GM18505 (cell line): ENCODE data around the gene AGAP1.

Experiments
- ATAC-seq: cut with Tn5 transposase; IDR thresholded peaks from one replicate; pipeline ENCODE4 v1.9.1; 2021; ENCODE audit not compliant: unreplicated experiment
- POLR2A ChIP-seq: IDR thresholded peaks from 4 replicates; pipeline ENCODE4 v1.6.1; 2011; ENCODE audit warnings: borderline replicate concordance; ENCODE audit not compliant: insufficient read depth, insufficient read length; ENCODE audit errors: extremely low read depth

AGAP1 gene

GRCh38 chr2:236001166-236001828, 507.5 kb downstream of the AGAP1 start:
- TF ChIP-seq POLR2A, result no peak
- no peak for ATAC-seq

- ATAC-seq, result no peak
These were observed 508.0 kb downstream of the AGAP1 start for GRCh38 chr2:236001854-236002253.

GRCh38 chr2:236008006-236008405, 514.2 kb downstream of the AGAP1 start:
- no peak for ATAC-seq
- no peak for TF ChIP-seq POLR2A

More at GRCh38 chr2:236001854-236002253, 508.0 kb downstream of the AGAP1 start:
- TF ChIP-seq POLR2A, result no peak

GRCh38 chr2:236008857-236009256, 515.0 kb downstream of the AGAP1 start:
- TF ChIP-seq POLR2A, result no peak
- ATAC-seq, result no peak

- TF ChIP-seq POLR2A, result no peak
- ATAC-seq, result no peak
These were observed 517.3 kb downstream of the AGAP1 start for GRCh38 chr2:236010920-236011685.

GRCh38 chr2:236012155-236012554, 518.3 kb downstream of the AGAP1 start:
- TF ChIP-seq POLR2A, result no peak
- no peak for ATAC-seq

- ATAC-seq, result no peak
- no peak for TF ChIP-seq POLR2A
These were observed 520.7 kb downstream of the AGAP1 start for GRCh38 chr2:236014408-236015131.

GRCh38 chr2:236015171-236015570, 521.3 kb downstream of the AGAP1 start:
- TF ChIP-seq POLR2A, result no peak
- no peak for ATAC-seq

- ATAC-seq, result no peak
- TF ChIP-seq POLR2A, result no peak
These were observed 522.7 kb downstream of the AGAP1 start for GRCh38 chr2:236016496-236016895.

- no peak for TF ChIP-seq POLR2A
- no peak for ATAC-seq
These were observed 523.6 kb downstream of the AGAP1 start for GRCh38 chr2:236017446-236017845.

- no peak for TF ChIP-seq POLR2A
These were observed 525.6 kb downstream of the AGAP1 start for GRCh38 chr2:236019434-236019833.

GRCh38 chr2:236021499-236022057, 527.7 kb downstream of the AGAP1 start:
- TF ChIP-seq POLR2A, result no peak
- ATAC-seq, result no peak

More at GRCh38 chr2:236019434-236019833, 525.6 kb downstream of the AGAP1 start:
- ATAC-seq, result no peak

- no peak for TF ChIP-seq POLR2A
- ATAC-seq, result no peak
These were observed 528.3 kb downstream of the AGAP1 start for GRCh38 chr2:236022128-236022527.

GRCh38 chr2:236025892-236026291, 532.0 kb downstream of the AGAP1 start:
- ATAC-seq, result no peak
- no peak for TF ChIP-seq POLR2A

GRCh38 chr2:236026841-236027240, 533.0 kb downstream of the AGAP1 start:
- no peak for ATAC-seq

More at GRCh38 chr2:236026841-236027240, 533.0 kb downstream of the AGAP1 start:
- TF ChIP-seq POLR2A, result no peak
